ENCODE data around the gene CRP.
"Not testable (repeated sequence)": the region's sequence is repeated elsewhere in the genome, so short reads cannot be mapped to it uniquely, and the experiment has no call there.

CRP gene

GRCh38 chr1:159700312-159700711 lies 14.1 kb downstream of the CRP start:
- H3K27ac ChIP-seq (ENCODE audit: low read length), result no peak overlapping the region
- H3K36me3 ChIP-seq (ENCODE audit: control insufficient read depth in 2 of 2, insufficient read depth in 2 of 2, low read length in 2 of 2), result no peaks in the 10 kb centered on the region
- no peaks in the 10 kb centered on the region for H3K9me3 ChIP-seq (ENCODE audit: control insufficient read depth in 2 of 2, low read length in 2 of 2)
- H3K27me3 ChIP-seq (ENCODE audit: control insufficient read depth in 1 of 2, insufficient read depth in 2 of 2, low read length in 2 of 2), result peaks cover 0 to 3% of the 10 kb centered on the region in 2 donors
- no peak overlapping the region for H3K9ac ChIP-seq (ENCODE audit: low read length in 2 of 2)
- no peaks in the 10 kb centered on the region for H3K4me1 ChIP-seq (ENCODE audit: control insufficient read depth, insufficient read depth, low read length)
- no peak overlapping the region for H3K4me3 ChIP-seq (ENCODE audit: low read length in 2 of 2)

GRCh38 chr1:159699653-159700052 lies 14.7 kb downstream of the CRP start:
- Histone ChIP-seq H3K9me3 (ENCODE audit: control insufficient read depth in 2 of 2, low read length in 2 of 2) (no peaks in the 10 kb centered on the region), H3K9ac (ENCODE audit: low read length in 2 of 2) (no peak overlapping the region), H3K4me1 (ENCODE audit: control insufficient read depth, insufficient read depth, low read length) (no peaks in the 10 kb centered on the region)

GRCh38 chr1:159699246-159699645 lies 15.1 kb downstream of the CRP start:
- no peak overlapping the region for H3K4me3 ChIP-seq (ENCODE audit: low read length in 2 of 2)
- peaks cover 0 to 3% of the 10 kb centered on the region in 2 donors for H3K27me3 ChIP-seq (ENCODE audit: control insufficient read depth in 1 of 2, insufficient read depth in 2 of 2, low read length in 2 of 2)
- H3K36me3 ChIP-seq (ENCODE audit: control insufficient read depth in 2 of 2, insufficient read depth in 2 of 2, low read length in 2 of 2), result no peaks in the 10 kb centered on the region
- H3K4me1 ChIP-seq (ENCODE audit: control insufficient read depth, insufficient read depth, low read length), result no peaks in the 10 kb centered on the region
- H3K9ac ChIP-seq (ENCODE audit: low read length in 2 of 2), result no peak overlapping the region
- H3K9me3 ChIP-seq (ENCODE audit: control insufficient read depth in 2 of 2, low read length in 2 of 2), result no peaks in the 10 kb centered on the region
- no peak overlapping the region for H3K27ac ChIP-seq (ENCODE audit: low read length)

More at GRCh38 chr1:159699653-159700052, 14.7 kb downstream of the CRP start:
- H3K36me3 ChIP-seq (ENCODE audit: control insufficient read depth in 2 of 2, insufficient read depth in 2 of 2, low read length in 2 of 2), result no peaks in the 10 kb centered on the region
- H3K4me3 ChIP-seq (ENCODE audit: low read length in 2 of 2), result no peak overlapping the region
- peaks cover 0 to 3% of the 10 kb centered on the region in 2 donors for H3K27me3 ChIP-seq (ENCODE audit: control insufficient read depth in 1 of 2, insufficient read depth in 2 of 2, low read length in 2 of 2)
- no peak overlapping the region for H3K27ac ChIP-seq (ENCODE audit: low read length)

- H3K27me3 ChIP-seq (ENCODE audit: control insufficient read depth in 1 of 2, insufficient read depth in 2 of 2, low read length in 2 of 2), result no peaks in the 10 kb centered on the region
- no peak overlapping the region for H3K27ac ChIP-seq (ENCODE audit: low read length)
- H3K36me3 ChIP-seq (ENCODE audit: control insufficient read depth in 2 of 2, insufficient read depth in 2 of 2, low read length in 2 of 2), result no peaks in the 10 kb centered on the region
- H3K4me3 ChIP-seq (ENCODE audit: low read length in 2 of 2), result no peak overlapping the region
- no peaks in the 10 kb centered on the region for H3K9me3 ChIP-seq (ENCODE audit: control insufficient read depth in 2 of 2, low read length in 2 of 2)
- H3K4me1 ChIP-seq (ENCODE audit: control insufficient read depth, insufficient read depth, low read length), result no peaks in the 10 kb centered on the region
- H3K9ac ChIP-seq (ENCODE audit: low read length in 2 of 2), result no peak overlapping the region
Observed at GRCh38 chr1:159687511-159687910, 26.9 kb downstream of the CRP start.

GRCh38 chr1:159686599-159687299 lies 27.6 kb downstream of the CRP start:
- Histone ChIP-seq H3K9ac (ENCODE audit: low read length in 2 of 2) (no peak overlapping the region), H3K4me3 (ENCODE audit: low read length in 2 of 2) (no peak overlapping the region), H3K36me3 (ENCODE audit: control insufficient read depth in 2 of 2, insufficient read depth in 2 of 2, low read length in 2 of 2) (no peaks in the 10 kb centered on the region), H3K9me3 (ENCODE audit: control insufficient read depth in 2 of 2, low read length in 2 of 2) (peaks cover 0 to 3% of the 10 kb centered on the region in 2 donors), H3K4me1 (ENCODE audit: control insufficient read depth, insufficient read depth, low read length) (no peaks in the 10 kb centered on the region), H3K27me3 (ENCODE audit: control insufficient read depth in 1 of 2, insufficient read depth in 2 of 2, low read length in 2 of 2) (no peaks in the 10 kb centered on the region), H3K27ac (ENCODE audit: low read length) (no peak overlapping the region)

- Histone ChIP-seq H3K9me3 (ENCODE audit: control insufficient read depth in 2 of 2, low read length in 2 of 2) (peaks cover 0 to 3% of the 10 kb centered on the region in 2 donors), H3K27me3 (ENCODE audit: control insufficient read depth in 1 of 2, insufficient read depth in 2 of 2, low read length in 2 of 2) (no peaks in the 10 kb centered on the region), H3K27ac (ENCODE audit: low read length) (no peak overlapping the region), H3K4me1 (ENCODE audit: control insufficient read depth, insufficient read depth, low read length) (no peaks in the 10 kb centered on the region), H3K4me3 (ENCODE audit: low read length in 2 of 2) (no peak overlapping the region), H3K9ac (ENCODE audit: low read length in 2 of 2) (no peak overlapping the region), H3K36me3 (ENCODE audit: control insufficient read depth in 2 of 2, insufficient read depth in 2 of 2, low read length in 2 of 2) (no peaks in the 10 kb centered on the region)
Observed at GRCh38 chr1:159678939-159679338, 35.5 kb downstream of the CRP start.

GRCh38 chr1:159675046-159675445 lies 39.3 kb downstream of the CRP start:
- no peak overlapping the region for H3K9ac ChIP-seq (ENCODE audit: low read length in 2 of 2)
- no peaks in the 10 kb centered on the region for H3K27me3 ChIP-seq (ENCODE audit: control insufficient read depth in 1 of 2, insufficient read depth in 2 of 2, low read length in 2 of 2)
- H3K4me1 ChIP-seq (ENCODE audit: control insufficient read depth, insufficient read depth, low read length), result no peaks in the 10 kb centered on the region
- H3K36me3 ChIP-seq (ENCODE audit: control insufficient read depth in 2 of 2, insufficient read depth in 2 of 2, low read length in 2 of 2), result no peaks in the 10 kb centered on the region
- H3K4me3 ChIP-seq (ENCODE audit: low read length in 2 of 2), result no peak overlapping the region
- no peak overlapping the region for H3K27ac ChIP-seq (ENCODE audit: low read length)
- no peaks in the 10 kb centered on the region for H3K9me3 ChIP-seq (ENCODE audit: control insufficient read depth in 2 of 2, low read length in 2 of 2)

- H3K36me3 ChIP-seq (ENCODE audit: control insufficient read depth in 2 of 2, insufficient read depth in 2 of 2, low read length in 2 of 2); H3K27ac ChIP-seq (ENCODE audit: low read length); H3K4me3 ChIP-seq (ENCODE audit: low read length in 2 of 2); H3K9me3 ChIP-seq (ENCODE audit: control insufficient read depth in 2 of 2, low read length in 2 of 2); H3K9ac ChIP-seq (ENCODE audit: low read length in 2 of 2); H3K4me1 ChIP-seq (ENCODE audit: control insufficient read depth, insufficient read depth, low read length); H3K27me3 ChIP-seq (ENCODE audit: control insufficient read depth in 1 of 2, insufficient read depth in 2 of 2, low read length in 2 of 2): not testable (repeated sequence)
Observed at GRCh38 chr1:159672390-159672789, 42.0 kb downstream of the CRP start.

GRCh38 chr1:159669338-159669737 lies 45.1 kb downstream of the CRP start:
- Histone ChIP-seq H3K4me1 (ENCODE audit: control insufficient read depth, insufficient read depth, low read length) (no peaks in the 10 kb centered on the region), H3K36me3 (ENCODE audit: control insufficient read depth in 2 of 2, insufficient read depth in 2 of 2, low read length in 2 of 2) (no peaks in the 10 kb centered on the region), H3K27ac (ENCODE audit: low read length) (no peak overlapping the region), H3K27me3 (ENCODE audit: control insufficient read depth in 1 of 2, insufficient read depth in 2 of 2, low read length in 2 of 2) (no peaks in the 10 kb centered on the region), H3K4me3 (ENCODE audit: low read length in 2 of 2) (no peak overlapping the region), H3K9me3 (ENCODE audit: control insufficient read depth in 2 of 2, low read length in 2 of 2) (peaks cover 4 to 5% of the 10 kb centered on the region in 2 donors), H3K9ac (ENCODE audit: low read length in 2 of 2) (no peak overlapping the region)

- no peaks in the 10 kb centered on the region for H3K27me3 ChIP-seq (ENCODE audit: control insufficient read depth in 1 of 2, insufficient read depth in 2 of 2, low read length in 2 of 2)
- no peaks in the 10 kb centered on the region for H3K4me1 ChIP-seq (ENCODE audit: control insufficient read depth, insufficient read depth, low read length)
- H3K9ac ChIP-seq (ENCODE audit: low read length in 2 of 2), result no peak overlapping the region
- no peak overlapping the region for H3K4me3 ChIP-seq (ENCODE audit: low read length in 2 of 2)
- H3K36me3 ChIP-seq (ENCODE audit: control insufficient read depth in 2 of 2, insufficient read depth in 2 of 2, low read length in 2 of 2), result no peaks in the 10 kb centered on the region
- H3K27ac ChIP-seq (ENCODE audit: low read length), result no peak overlapping the region
- H3K9me3 ChIP-seq (ENCODE audit: control insufficient read depth in 2 of 2, low read length in 2 of 2), result peaks cover 5% of the 10 kb centered on the region in 2 donors
Observed at GRCh38 chr1:159668739-159669138, 45.6 kb downstream of the CRP start.

- H3K27me3 ChIP-seq (ENCODE audit: control insufficient read depth in 1 of 2, insufficient read depth in 2 of 2, low read length in 2 of 2), result no peaks in the 10 kb centered on the region
- H3K9ac ChIP-seq (ENCODE audit: low read length in 2 of 2), result no peak overlapping the region
- H3K4me3 ChIP-seq (ENCODE audit: low read length in 2 of 2), result no peak overlapping the region
- peaks cover 5% of the 10 kb centered on the region in 2 donors for H3K9me3 ChIP-seq (ENCODE audit: control insufficient read depth in 2 of 2, low read length in 2 of 2)
- no peak overlapping the region for H3K27ac ChIP-seq (ENCODE audit: low read length)
- H3K36me3 ChIP-seq (ENCODE audit: control insufficient read depth in 2 of 2, insufficient read depth in 2 of 2, low read length in 2 of 2), result no peaks in the 10 kb centered on the region
- H3K4me1 ChIP-seq (ENCODE audit: control insufficient read depth, insufficient read depth, low read length), result no peaks in the 10 kb centered on the region
Observed at GRCh38 chr1:159664247-159664646, 50.1 kb downstream of the CRP start.
